MCF 10A (cell line): ENCODE measurements around the gene TNFRSF8. TPM values are rescaled to one million over a fixed set of nuclear protein-coding genes. Genes with fewer than 3 reads are reported as not detected.

Experiments used
- BruUV-seq: library from RNA; stranded (reverse); fragments of 400-500 nt; replicated peaks from 2 replicates; lab custom pipeline; 2021; lab: Mats Ljungman, UMichigan
- CTCF ChIA-PET: fragments of 300-600 bp; sonication (Branson Sonifier 250); formaldehyde crosslinking; extraction: SDS; loops from one replicate; lab custom pipeline; 2021; ENCODE audit warnings: antibody characterized with exemption, inconsistent platforms; lab: Yijun Ruan, JAX
- POLR2A ChIA-PET: fragments of 300-600, 350-650 bp; sonication (Branson Sonifier 250); formaldehyde crosslinking; extraction: SDS; loops from one replicate; lab custom pipeline; 2020; ENCODE audit warnings: antibody characterized with exemption, inconsistent platforms; lab: Yijun Ruan, JAX
- DNase-seq: peaks from one replicate; pipeline ENCODE4 v3.0.0-alpha.2; 2018; ENCODE audit not compliant: unreplicated experiment
- H3K27ac Mint-ChIP-seq: one replicate; pipeline ENCODE4 v1.8.0; 2022; ENCODE audit warnings: mild to moderate bottlenecking, low read depth, mixed read lengths; ENCODE audit not compliant: unreplicated experiment
- H3K27me3 Mint-ChIP-seq: one replicate; pipeline ENCODE4 v1.8.0; 2022; ENCODE audit warnings: mixed read lengths; ENCODE audit not compliant: insufficient read depth, unreplicated experiment
- H3K36me3 Mint-ChIP-seq: one replicate; pipeline ENCODE4 v1.8.0; 2022; ENCODE audit warnings: mild to moderate bottlenecking, moderate library complexity, mixed read lengths; ENCODE audit not compliant: insufficient read depth, unreplicated experiment
- H3K4me1 Mint-ChIP-seq: one replicate; pipeline ENCODE4 v1.8.0; 2022; ENCODE audit warnings: mixed read lengths; ENCODE audit not compliant: insufficient read depth, unreplicated experiment
- H3K4me3 Mint-ChIP-seq: one replicate; pipeline ENCODE4 v1.8.0; 2022; ENCODE audit warnings: mild to moderate bottlenecking, moderate library complexity, mixed read lengths; ENCODE audit not compliant: unreplicated experiment
- H3K9me3 Mint-ChIP-seq: one replicate; pipeline ENCODE4 v1.8.0; 2022; ENCODE audit warnings: mixed read lengths; ENCODE audit not compliant: unreplicated experiment
- CTCF ChIP-seq: fragments of 200-600 bp; IDR thresholded peaks from one replicate; pipeline ENCODE4 v1.8.0; 2022; ENCODE audit warnings: antibody characterized with exemption, mild to moderate bottlenecking; ENCODE audit not compliant: unreplicated experiment
- intact Hi-C: fragments of 100-400 bp; cut with micrococcal nuclease; formaldehyde crosslinking; loops from 2 replicates; pipeline ENCODE4 v1.14.1; 2022
- total RNA-seq: library from RNA; stranded (reverse); gene quantifications from 2 replicates; pipeline ENCODE4 v1.2.3, GENCODE V29; 2022

The TNFRSF8 gene
- total RNA-seq, 1 experiment from 2014 or later = not detected

- no peak for TF ChIP-seq CTCF
- no peaks in the 10 kb centered on the region for H3K9me3 Mint-ChIP-seq
- H3K27ac Mint-ChIP-seq = no peak overlapping the region
- DNase-seq = no peak
- ChIA-PET CTCF (no interaction called here), POLR2A (interaction anchor here (0.6 kb wide), 1 partner anchor 294 kb away, joined by 5 read pairs; no protein-coding TSS in a partner anchor)
- H3K4me3 Mint-ChIP-seq = no peak overlapping the region
- no peaks in the 10 kb centered on the region for H3K36me3 Mint-ChIP-seq
- H3K27me3 Mint-ChIP-seq = no peaks in the 10 kb centered on the region
- H3K4me1 Mint-ChIP-seq = peaks cover 1% of the 10 kb centered on the region
- BruUV-seq = no TSS peak
- intact Hi-C loops = no loop called here
These were observed 16.4 kb upstream of the TNFRSF8 start for GRCh38 chr1:12046749-12047119.

GRCh38 chr1:12047120-12047876, 15.8 kb upstream of the TNFRSF8 start:
- peaks cover 7% of the 10 kb centered on the region for H3K4me1 Mint-ChIP-seq
- CTCF ChIA-PET = no interaction called here
- BruUV-seq = no TSS peak

GRCh38 chr1:12048372-12048771, 14.7 kb upstream of the TNFRSF8 start:
- Mint-ChIP-seq H3K9me3 (no peaks in the 10 kb centered on the region), H3K4me3 (no peak overlapping the region), H3K36me3 (no peaks in the 10 kb centered on the region), H3K4me1 (peaks cover 13% of the 10 kb centered on the region), H3K27me3 (no peaks in the 10 kb centered on the region), H3K27ac (no peak overlapping the region)
- ChIA-PET POLR2A (no interaction called here), CTCF (no interaction called here)
- no peak for DNase-seq
- no TSS peak for BruUV-seq
- intact Hi-C loops = no loop called here
- no peak for TF ChIP-seq CTCF

More at GRCh38 chr1:12047120-12047876, 15.8 kb upstream of the TNFRSF8 start:
- no peak for TF ChIP-seq CTCF
- intact Hi-C loops = no loop called here
- Mint-ChIP-seq H3K4me3 (no peak overlapping the region), H3K27ac (no peak overlapping the region), H3K27me3 (no peaks in the 10 kb centered on the region), H3K36me3 (no peaks in the 10 kb centered on the region), H3K9me3 (no peaks in the 10 kb centered on the region)
- no peak for DNase-seq
- POLR2A ChIA-PET = no interaction called here

- BruUV-seq = no TSS peak
- intact Hi-C loops = no loop called here
- Mint-ChIP-seq H3K4me3 (no peak overlapping the region), H3K27ac (no peak overlapping the region), H3K4me1 (peaks cover 13% of the 10 kb centered on the region), H3K36me3 (no peaks in the 10 kb centered on the region), H3K9me3 (no peaks in the 10 kb centered on the region), H3K27me3 (no peaks in the 10 kb centered on the region)
- DNase-seq = no peak
- POLR2A ChIA-PET = no interaction called here
- CTCF ChIA-PET = no interaction called here
- no peak for TF ChIP-seq CTCF
These were observed 13.5 kb upstream of the TNFRSF8 start for GRCh38 chr1:12049616-12050015.
